Measurements from ENCODE around the gene CNTN6. TPM values are rescaled to one million over a fixed set of nuclear protein-coding genes. Genes with fewer than 3 reads are reported as not detected.
A peak's percentile ranks its signal among the peaks of the same experiment; 100 is the strongest.

CNTN6 gene
- total RNA-seq, 4 donors from 2014 or later: not detected

GRCh38 chr3:1068985-1069384 is 23.8 kb upstream of the CNTN6 start:
- H3K36me3 ChIP-seq: no peaks in the 10 kb centered on the region

GRCh38 chr3:1072041-1072440 is 20.8 kb upstream of the CNTN6 start:
- Histone ChIP-seq H3K27ac (no peak overlapping the region), H3K4me1 (no peaks in the 10 kb centered on the region), H3K36me3 (no peaks in the 10 kb centered on the region), H3K4me3 (no peak overlapping the region), H3K27me3 (no peaks in the 10 kb centered on the region), H3K9me3 (no peaks in the 10 kb centered on the region)
- ATAC-seq: no peak
- intact Hi-C loops (cut with DNase I; ENCODE audit: low total_unique reads): no loop called here
- in situ Hi-C loops (cut with MboI; ENCODE audit: low sequenced_read_pairs in 4 of 4): no loop called here
- TF ChIP-seq POLR2A (IDR thresholded peaks at IDR 0.05) (no peak), CTCF (IDR thresholded peaks at IDR 0.05 in 4 of 5, conservative IDR thresholded peaks at IDR 0.05 in 1 of 5) (no peak)
- DNase-seq: no peak

More at GRCh38 chr3:1068985-1069384, 23.8 kb upstream of the CNTN6 start:
- no peak overlapping the region for H3K4me3 ChIP-seq
- no peaks in the 10 kb centered on the region for H3K4me1 ChIP-seq
- in situ Hi-C loops (cut with MboI; ENCODE audit: low sequenced_read_pairs in 4 of 4): no loop called here
- ATAC-seq (no peak), DNase-seq (no peak)
- H3K27me3 ChIP-seq: no peaks in the 10 kb centered on the region
- no peak for TF ChIP-seq POLR2A (IDR thresholded peaks at IDR 0.05)
- no peak for TF ChIP-seq CTCF (IDR thresholded peaks at IDR 0.05 in 4 of 5, conservative IDR thresholded peaks at IDR 0.05 in 1 of 5)
- intact Hi-C loops (cut with DNase I; ENCODE audit: low total_unique reads): no loop called here
- no peaks in the 10 kb centered on the region for H3K9me3 ChIP-seq
- no peak overlapping the region for H3K27ac ChIP-seq

GRCh38 chr3:1079662-1080061 is 13.2 kb upstream of the CNTN6 start:
- TF ChIP-seq POLR2A (IDR thresholded peaks at IDR 0.05) (no peak), CTCF (IDR thresholded peaks at IDR 0.05 in 4 of 5, conservative IDR thresholded peaks at IDR 0.05 in 1 of 5) (no peak)
- DNase-seq (no peak), ATAC-seq (no peak)
- in situ Hi-C loops (cut with MboI; ENCODE audit: low sequenced_read_pairs in 4 of 4): no loop called here
- intact Hi-C loops (cut with DNase I; ENCODE audit: low total_unique reads): no loop called here
- Histone ChIP-seq H3K4me3 (no peak overlapping the region), H3K4me1 (no peaks in the 10 kb centered on the region), H3K27ac (no peak overlapping the region), H3K36me3 (no peaks in the 10 kb centered on the region), H3K9me3 (no peaks in the 10 kb centered on the region), H3K27me3 (no peaks in the 10 kb centered on the region)

GRCh38 chr3:1082108-1082507 is 10.7 kb upstream of the CNTN6 start:
- Histone ChIP-seq H3K36me3 (no peaks in the 10 kb centered on the region), H3K4me1 (no peaks in the 10 kb centered on the region), H3K27ac (no peak overlapping the region), H3K9me3 (no peaks in the 10 kb centered on the region), H3K27me3 (no peaks in the 10 kb centered on the region), H3K4me3 (no peak overlapping the region)
- no peak for DNase-seq
- in situ Hi-C loops (cut with MboI; ENCODE audit: low sequenced_read_pairs in 4 of 4): no loop called here
- intact Hi-C loops (cut with DNase I; ENCODE audit: low total_unique reads): no loop called here
- TF ChIP-seq CTCF (IDR thresholded peaks at IDR 0.05 in 4 of 5, conservative IDR thresholded peaks at IDR 0.05 in 1 of 5): peak in 1 of 5 experiments; percentile 45
- TF ChIP-seq POLR2A (IDR thresholded peaks at IDR 0.05): no peak
- ATAC-seq: peak in 1 of 2 donors; percentile 19

- DNase-seq (no peak), ATAC-seq (no peak)
- H3K36me3 ChIP-seq: no peaks in the 10 kb centered on the region
- H3K4me3 ChIP-seq: no peak overlapping the region
- intact Hi-C loops (cut with DNase I; ENCODE audit: low total_unique reads): no loop called here
- in situ Hi-C loops (cut with MboI; ENCODE audit: low sequenced_read_pairs in 4 of 4): no loop called here
- no peak overlapping the region for H3K27ac ChIP-seq
- no peaks in the 10 kb centered on the region for H3K27me3 ChIP-seq
- H3K9me3 ChIP-seq: no peaks in the 10 kb centered on the region
- no peak for TF ChIP-seq POLR2A (IDR thresholded peaks at IDR 0.05)
- TF ChIP-seq CTCF (IDR thresholded peaks at IDR 0.05 in 4 of 5, conservative IDR thresholded peaks at IDR 0.05 in 1 of 5): no peak
- no peaks in the 10 kb centered on the region for H3K4me1 ChIP-seq
Measured at GRCh38 chr3:1087066-1087560, 5.7 kb upstream of the CNTN6 start.

All from gastrocnemius medialis (tissue), 4 donors.